ENCODE measurements around the gene CEACAM16. TPM values are rescaled to one million over a fixed set of nuclear protein-coding genes. Genes with fewer than 3 reads are reported as not detected.

The CEACAM16 gene
- total and polyA plus RNA-seq, 10 of the 15 experiments (the other 5 are each of a cell fraction or from before 2014, with no cell fraction given) = not detected

GRCh38 chr19:44748426-44749254 is 49.7 kb downstream of the CEACAM16 start, which contains the start of gene BCL3:
BCL3 (plus strand) TSS chr19:44748708; CDS start chr19:44748791, 83 bp downstream.
- H3K4me2 ChIP-seq (ENCODE audit: control insufficient read depth, insufficient read depth) = peak within 1 kb of the TSS; percentile 81
- SMC1A ChIA-PET (ENCODE audit: uncharacterized antibody, unreplicated experiment) = interaction anchor here (1.0 to 7.7 kb wide), 5 partner anchors 9 to 58 kb away, joined by 3 to 115 read pairs (median 7); no protein-coding TSS in a partner anchor
- H3K9ac ChIP-seq (ENCODE audit: control insufficient read depth, insufficient read depth, low read length) = peak within 1 kb of the TSS; percentile 93
- POLR2A ChIA-PET = interaction anchor here (0.6 to 2.1 kb wide), 7 partner anchors 10 to 97 kb away, joined by 3 to 11 read pairs (median 5); partner anchors contain the start of gene NECTIN2
- intact Hi-C loops (cut with micrococcal nuclease; ENCODE audit: unreplicated experiment) = loop anchor here (1.0 kb wide), 1 partner anchor 11 kb away; no protein-coding TSS in a partner anchor
- H2AFZ ChIP-seq (ENCODE audit: control insufficient read depth, low read depth, low read length) = peak within 1 kb of the TSS; percentile 77
- H3K4me3 ChIP-seq = peak within 1 kb of the TSS; percentile 98
- H3K27me3 ChIP-seq (replicated peaks in 1 of 2; ENCODE audit: control insufficient read depth in 2 of 2, insufficient read depth in 2 of 2, low read length in 1 of 2) = no peaks in the 10 kb centered on the region
- H3K79me2 ChIP-seq (ENCODE audit: control insufficient read depth, insufficient read depth, low read length) = peaks cover 38% of the 10 kb centered on the region
- CTCF ChIA-PET = interaction anchor here (0.8 to 7.7 kb wide), 5 partner anchors 18 to 59 kb away, joined by 3 to 109 read pairs (median 5); no protein-coding TSS in a partner anchor
- in situ Hi-C loops (cut with MboI) = no loop called here
- DNase-seq (ENCODE audit: low read depth, low spot score) (no peak), ATAC-seq (peak; percentile 48), FAIRE-seq (no peak)
- no TSS peak for BruUV-seq (replicated peaks)
- no peaks in the 10 kb centered on the region for H3K9me3 ChIP-seq (replicated peaks; ENCODE audit: control insufficient read depth, insufficient read depth, low read length)
- no peaks in the 10 kb centered on the region for H4K20me1 ChIP-seq (ENCODE audit: control insufficient read depth, insufficient read depth)
- WGBS (ENCODE audit: insufficient coverage, insufficient replicate concordance, low lambda C conversion rate, missing lambda C conversion rate) = 1% methylated on average over 14 of the region's 88 CpGs
- peak within 1 kb of the TSS; percentile 92 for H3K27ac ChIP-seq (ENCODE audit: control insufficient read depth, insufficient read depth)
- RAD21 ChIA-PET (ENCODE audit: unreplicated experiment) = interaction anchor here (0.8 to 2.9 kb wide), 7 partner anchors 12 to 207 kb away, joined by 3 to 50 read pairs (median 7); no protein-coding TSS in a partner anchor
- no peaks in the 10 kb centered on the region; a peak in 2 of 4 replicates for H3K36me3 ChIP-seq (ENCODE audit: control insufficient read depth in 2 of 2, insufficient read depth in 2 of 2, low read length in 1 of 2)
- peaks cover 35% of the 10 kb centered on the region for H3K4me1 ChIP-seq (ENCODE audit: control insufficient read depth, insufficient read depth, low read length)
- TF ChIP-seq DPF2 (IDR thresholded peaks at IDR 0.05) (peak; percentile 78), EZH2 (IDR thresholded peaks at IDR 0.05; ENCODE audit: borderline replicate concordance, control insufficient read depth, low read depth, low read length) (no peak), CHD2 (IDR thresholded peaks at IDR 0.05; ENCODE audit: borderline replicate concordance, low read depth, low read length) (no peak), NKRF (conservative IDR thresholded peaks at IDR 0.05) (peak; percentile 61; the same call in 1 of the 2 replicates), PRDM15 (CRISPR knock-in tag; IDR thresholded peaks at IDR 0.05) (no peak), RFX5 (IDR thresholded peaks at IDR 0.05; ENCODE audit: low read depth, low read length) (no peak), IKZF2 (IDR thresholded peaks at IDR 0.05) (no peak), POU2F2 (IDR thresholded peaks at IDR 0.05; ENCODE audit: borderline replicate concordance, low read depth, low read length) (peak; percentile 18; the same call in 1 of the 3 replicates), ZNF687 (IDR thresholded peaks at IDR 0.05) (0 out of 2 replicates have a peak, but pooled peaks have one; percentile 49)

All from GM12878 (cell line).